22Rv1 (cell line): ENCODE results near the gene PDK1.

Experiments used
- ZFX ChIP-seq: fragments of 450-650 bp; IDR thresholded peaks from 2 replicates; pipeline ENCODE4 v1.6.1; 2017; ENCODE audit warnings: antibody characterized with exemption, borderline replicate concordance
- TF ChIP-seq, protein P1 (sequence below): fragments of 450-650 bp; IDR thresholded peaks from 2 replicates; pipeline ENCODE4 v1.5.1; 2017; ENCODE audit warnings: mild to moderate bottlenecking

DNA sequence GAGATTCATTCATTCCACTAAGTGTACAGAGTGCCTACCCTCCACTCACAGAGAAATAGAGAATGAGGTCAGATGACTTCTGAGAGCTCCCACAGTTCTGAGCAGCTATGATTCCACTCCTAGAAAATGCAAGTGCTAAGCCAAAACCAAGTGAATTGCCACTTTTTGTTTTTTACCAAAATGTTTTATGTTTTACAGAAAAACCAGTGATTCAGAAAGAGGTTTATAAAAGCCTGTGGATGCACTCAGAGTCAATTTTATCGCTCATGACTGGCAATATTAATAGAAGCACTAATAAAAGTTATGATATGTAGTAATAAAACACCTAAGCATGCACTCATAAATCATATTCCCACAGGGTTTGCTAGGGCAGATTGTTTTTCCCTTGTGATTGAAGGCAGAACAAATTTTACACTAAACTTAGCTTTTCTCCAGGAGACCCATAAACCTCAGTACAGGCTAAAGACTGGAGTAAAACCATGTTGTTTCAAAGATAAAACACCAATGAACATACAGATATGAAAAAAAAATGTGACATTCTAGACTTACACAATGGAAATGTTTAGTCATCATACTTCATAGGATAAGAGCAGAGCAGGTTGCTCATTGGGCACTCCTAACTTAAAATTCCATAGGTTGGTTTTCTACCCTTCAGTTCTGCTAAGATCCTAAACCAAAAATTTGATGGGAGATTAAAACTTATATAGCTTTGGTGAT, 67.5 kb downstream of the PDK1 start:
- TF ChIP-seq, protein P1, sequence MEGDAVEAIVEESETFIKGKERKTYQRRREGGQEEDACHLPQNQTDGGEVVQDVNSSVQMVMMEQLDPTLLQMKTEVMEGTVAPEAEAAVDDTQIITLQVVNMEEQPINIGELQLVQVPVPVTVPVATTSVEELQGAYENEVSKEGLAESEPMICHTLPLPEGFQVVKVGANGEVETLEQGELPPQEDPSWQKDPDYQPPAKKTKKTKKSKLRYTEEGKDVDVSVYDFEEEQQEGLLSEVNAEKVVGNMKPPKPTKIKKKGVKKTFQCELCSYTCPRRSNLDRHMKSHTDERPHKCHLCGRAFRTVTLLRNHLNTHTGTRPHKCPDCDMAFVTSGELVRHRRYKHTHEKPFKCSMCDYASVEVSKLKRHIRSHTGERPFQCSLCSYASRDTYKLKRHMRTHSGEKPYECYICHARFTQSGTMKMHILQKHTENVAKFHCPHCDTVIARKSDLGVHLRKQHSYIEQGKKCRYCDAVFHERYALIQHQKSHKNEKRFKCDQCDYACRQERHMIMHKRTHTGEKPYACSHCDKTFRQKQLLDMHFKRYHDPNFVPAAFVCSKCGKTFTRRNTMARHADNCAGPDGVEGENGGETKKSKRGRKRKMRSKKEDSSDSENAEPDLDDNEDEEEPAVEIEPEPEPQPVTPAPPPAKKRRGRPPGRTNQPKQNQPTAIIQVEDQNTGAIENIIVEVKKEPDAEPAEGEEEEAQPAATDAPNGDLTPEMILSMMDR = no peak
- no peak for TF ChIP-seq ZFX
